Measurements from ENCODE around the gene DVL1.
A peak's percentile ranks its signal among the peaks of the same experiment; 100 is the strongest.
"Not testable (repeated sequence)": the region's sequence is repeated elsewhere in the genome, so short reads cannot be mapped to it uniquely, and the experiment has no call there.

DVL1 gene

GRCh38 chr1:1373815-1374588 is 24.8 kb upstream of the DVL1 start:
- no peaks in the 10 kb centered on the region for H3K27me3 ChIP-seq (ENCODE audit: control insufficient read depth in 5 of 5, insufficient read depth in 4 of 5, low read length in 5 of 5)
- H3K36me3 ChIP-seq (ENCODE audit: control insufficient read depth in 5 of 5, insufficient read depth in 5 of 5, low read length in 5 of 5): peaks cover 0 to 9% (median 8%) of the 10 kb centered on the region in 5 donors
- peaks cover 3 to 41% (median 35%) of the 10 kb centered on the region in 5 donors for H3K4me1 ChIP-seq (ENCODE audit: control insufficient read depth in 5 of 5, insufficient read depth in 5 of 5, low read length in 5 of 5)
- H3K27ac ChIP-seq (ENCODE audit: low read depth, low read length): no peak overlapping the region
- peak overlapping the region; percentile 22 to 89 (median 82) for H3K4me3 ChIP-seq (ENCODE audit: low read depth in 1 of 5, low read length in 5 of 5)
- H3K9ac ChIP-seq (ENCODE audit: low read length in 5 of 5): peak overlapping the region in 4 of 5 donors; percentile 96 to 98 (median 97)
- H3K9me3 ChIP-seq (ENCODE audit: control insufficient read depth in 5 of 5, low read length in 5 of 5): no peaks in the 10 kb centered on the region

- H3K27ac ChIP-seq (ENCODE audit: low read depth, low read length): no peak overlapping the region
- H3K9me3 ChIP-seq (ENCODE audit: control insufficient read depth in 5 of 5, low read length in 5 of 5): no peaks in the 10 kb centered on the region
- H3K36me3 ChIP-seq (ENCODE audit: control insufficient read depth in 5 of 5, insufficient read depth in 5 of 5, low read length in 5 of 5): peaks cover 0 to 9% (median 8%) of the 10 kb centered on the region in 5 donors
- H3K9ac ChIP-seq (ENCODE audit: low read length in 5 of 5): peak overlapping the region in 2 of 5 donors; percentile 14 to 43
- H3K4me1 ChIP-seq (ENCODE audit: control insufficient read depth in 5 of 5, insufficient read depth in 5 of 5, low read length in 5 of 5): peaks cover 3 to 41% (median 35%) of the 10 kb centered on the region in 5 donors
- no peak overlapping the region for H3K4me3 ChIP-seq (ENCODE audit: low read depth in 1 of 5, low read length in 5 of 5)
- no peaks in the 10 kb centered on the region for H3K27me3 ChIP-seq (ENCODE audit: control insufficient read depth in 5 of 5, insufficient read depth in 4 of 5, low read length in 5 of 5)
Measured at GRCh38 chr1:1373051-1373814, 24.0 kb upstream of the DVL1 start.

- H3K4me3 ChIP-seq (ENCODE audit: low read depth in 1 of 5, low read length in 5 of 5): no peak overlapping the region
- H3K9me3 ChIP-seq (ENCODE audit: control insufficient read depth in 5 of 5, low read length in 5 of 5): peaks cover 0 to 4% (median 0%) of the 10 kb centered on the region in 5 donors
- peaks cover 0 to 9% (median 8%) of the 10 kb centered on the region in 5 donors for H3K36me3 ChIP-seq (ENCODE audit: control insufficient read depth in 5 of 5, insufficient read depth in 5 of 5, low read length in 5 of 5)
- H3K4me1 ChIP-seq (ENCODE audit: control insufficient read depth in 5 of 5, insufficient read depth in 5 of 5, low read length in 5 of 5): peaks cover 3 to 41% (median 35%) of the 10 kb centered on the region in 5 donors
- H3K27me3 ChIP-seq (ENCODE audit: control insufficient read depth in 5 of 5, insufficient read depth in 4 of 5, low read length in 5 of 5): no peaks in the 10 kb centered on the region
- no peak overlapping the region for H3K27ac ChIP-seq (ENCODE audit: low read depth, low read length)
- H3K9ac ChIP-seq (ENCODE audit: low read length in 5 of 5): peak overlapping the region in 1 of 5 donors; percentile 30
Measured at GRCh38 chr1:1371746-1372711, 22.8 kb upstream of the DVL1 start.

- Histone ChIP-seq H3K4me1 (ENCODE audit: control insufficient read depth in 5 of 5, insufficient read depth in 5 of 5, low read length in 5 of 5) (peaks cover 3 to 41% (median 35%) of the 10 kb centered on the region in 5 donors), H3K27me3 (ENCODE audit: control insufficient read depth in 5 of 5, insufficient read depth in 4 of 5, low read length in 5 of 5) (no peaks in the 10 kb centered on the region), H3K27ac (ENCODE audit: low read depth, low read length) (no peak overlapping the region), H3K4me3 (ENCODE audit: low read depth in 1 of 5, low read length in 5 of 5) (no peak overlapping the region), H3K9me3 (ENCODE audit: control insufficient read depth in 5 of 5, low read length in 5 of 5) (peaks cover 0 to 10% (median 0%) of the 10 kb centered on the region in 5 donors), H3K9ac (ENCODE audit: low read length in 5 of 5) (peak overlapping the region in 1 of 5 donors; percentile 30), H3K36me3 (ENCODE audit: control insufficient read depth in 5 of 5, insufficient read depth in 5 of 5, low read length in 5 of 5) (peaks cover 0 to 9% (median 8%) of the 10 kb centered on the region in 5 donors)
Measured at GRCh38 chr1:1371364-1371745, 22.1 kb upstream of the DVL1 start.

GRCh38 chr1:1370771-1371300 is 21.6 kb upstream of the DVL1 start:
- Histone ChIP-seq H3K9me3 (ENCODE audit: control insufficient read depth in 5 of 5, low read length in 5 of 5) (peaks cover 0 to 10% (median 0%) of the 10 kb centered on the region in 5 donors), H3K4me1 (ENCODE audit: control insufficient read depth in 5 of 5, insufficient read depth in 5 of 5, low read length in 5 of 5) (peaks cover 3 to 36% (median 30%) of the 10 kb centered on the region in 5 donors), H3K9ac (ENCODE audit: low read length in 5 of 5) (no peak overlapping the region), H3K27me3 (ENCODE audit: control insufficient read depth in 5 of 5, insufficient read depth in 4 of 5, low read length in 5 of 5) (no peaks in the 10 kb centered on the region), H3K27ac (ENCODE audit: low read depth, low read length) (no peak overlapping the region), H3K36me3 (ENCODE audit: control insufficient read depth in 5 of 5, insufficient read depth in 5 of 5, low read length in 5 of 5) (peaks cover 0 to 9% (median 8%) of the 10 kb centered on the region in 5 donors), H3K4me3 (ENCODE audit: low read depth in 1 of 5, low read length in 5 of 5) (no peak overlapping the region)

GRCh38 chr1:1370094-1370493 is 20.9 kb upstream of the DVL1 start:
- not testable (repeated sequence) for H3K9ac ChIP-seq (ENCODE audit: low read length in 5 of 5); H3K27me3 ChIP-seq (ENCODE audit: control insufficient read depth in 5 of 5, insufficient read depth in 4 of 5, low read length in 5 of 5); H3K27ac ChIP-seq (ENCODE audit: low read depth, low read length); H3K9me3 ChIP-seq (ENCODE audit: control insufficient read depth in 5 of 5, low read length in 5 of 5); H3K36me3 ChIP-seq (ENCODE audit: control insufficient read depth in 5 of 5, insufficient read depth in 5 of 5, low read length in 5 of 5); H3K4me3 ChIP-seq (ENCODE audit: low read depth in 1 of 5, low read length in 5 of 5)
- peaks cover 3 to 33% (median 29%) of the 10 kb centered on the region in 5 donors for H3K4me1 ChIP-seq (ENCODE audit: control insufficient read depth in 5 of 5, insufficient read depth in 5 of 5, low read length in 5 of 5)

GRCh38 chr1:1367315-1367714 is 18.1 kb upstream of the DVL1 start:
- H3K36me3 ChIP-seq (ENCODE audit: control insufficient read depth in 5 of 5, insufficient read depth in 5 of 5, low read length in 5 of 5): no peaks in the 10 kb centered on the region
- peaks cover 0 to 12% (median 11%) of the 10 kb centered on the region in 5 donors for H3K4me1 ChIP-seq (ENCODE audit: control insufficient read depth in 5 of 5, insufficient read depth in 5 of 5, low read length in 5 of 5)
- H3K27me3 ChIP-seq (ENCODE audit: control insufficient read depth in 5 of 5, insufficient read depth in 4 of 5, low read length in 5 of 5): no peaks in the 10 kb centered on the region
- H3K9me3 ChIP-seq (ENCODE audit: control insufficient read depth in 5 of 5, low read length in 5 of 5): peaks cover 0 to 10% (median 0%) of the 10 kb centered on the region in 5 donors
- no peak overlapping the region for H3K4me3 ChIP-seq (ENCODE audit: low read depth in 1 of 5, low read length in 5 of 5)
- H3K9ac ChIP-seq (ENCODE audit: low read length in 5 of 5): no peak overlapping the region
- H3K27ac ChIP-seq (ENCODE audit: low read depth, low read length): no peak overlapping the region

GRCh38 chr1:1366699-1367066 is 17.5 kb upstream of the DVL1 start:
- no peak overlapping the region for H3K4me3 ChIP-seq (ENCODE audit: low read depth in 1 of 5, low read length in 5 of 5)
- H3K36me3 ChIP-seq (ENCODE audit: control insufficient read depth in 5 of 5, insufficient read depth in 5 of 5, low read length in 5 of 5): no peaks in the 10 kb centered on the region
- H3K27me3 ChIP-seq (ENCODE audit: control insufficient read depth in 5 of 5, insufficient read depth in 4 of 5, low read length in 5 of 5): no peaks in the 10 kb centered on the region
- no peak overlapping the region for H3K27ac ChIP-seq (ENCODE audit: low read depth, low read length)
- H3K4me1 ChIP-seq (ENCODE audit: control insufficient read depth in 5 of 5, insufficient read depth in 5 of 5, low read length in 5 of 5): peaks cover 0 to 12% (median 10%) of the 10 kb centered on the region in 5 donors
- H3K9ac ChIP-seq (ENCODE audit: low read length in 5 of 5): no peak overlapping the region
- H3K9me3 ChIP-seq (ENCODE audit: control insufficient read depth in 5 of 5, low read length in 5 of 5): peaks cover 0 to 10% (median 0%) of the 10 kb centered on the region in 5 donors

Measured in subcutaneous abdominal adipose tissue (tissue), 5 donors.